Osteoblast (primary cell): ENCODE measurements around the gene CGB1. TPM values are rescaled to one million over a fixed set of nuclear protein-coding genes. Genes with fewer than 3 reads are reported as not detected.
"Not testable (repeated sequence)": the region's sequence is repeated elsewhere in the genome, so short reads cannot be mapped to it uniquely, and the experiment has no call there.

Experiments
- DNase-seq: peaks from one replicate; pipeline ENCODE4 v3.0.0; 2011; ENCODE audit warnings: low spot score, mixed read lengths; ENCODE audit not compliant: insufficient read length; ENCODE audit errors: missing footprints
- H2AFZ ChIP-seq: 2 replicates; pipeline ENCODE4 v1.6.0; 2011; ENCODE audit warnings: mild to moderate bottlenecking, low read length
- H3K27ac ChIP-seq: 2 replicates; pipeline ENCODE4 v1.5.1; 2011; ENCODE audit warnings: mild to moderate bottlenecking, low read depth, low read length, moderate library complexity
- H3K27me3 ChIP-seq: 2 replicates; pipeline ENCODE4 v1.6.0; 2012; ENCODE audit warnings: mild to moderate bottlenecking, control low read depth, inconsistent platforms, low read length, moderate library complexity; ENCODE audit not compliant: insufficient read depth
- H3K36me3 ChIP-seq: 2 replicates; pipeline ENCODE4 v1.5.1; 2011; ENCODE audit warnings: mild to moderate bottlenecking, low read length, control low read depth, moderate library complexity; ENCODE audit not compliant: insufficient read depth
- H3K4me1 ChIP-seq: 2 replicates; pipeline ENCODE4 v1.5.1; 2011; ENCODE audit warnings: mild to moderate bottlenecking, low read length, control low read depth, moderate library complexity; ENCODE audit not compliant: insufficient read depth
- H3K4me2 ChIP-seq: 2 replicates; pipeline ENCODE4 v1.6.0; 2011; ENCODE audit warnings: mild to moderate bottlenecking, low read length; ENCODE audit not compliant: insufficient read depth
- H3K4me3 ChIP-seq: fragments of 200-600 bp; sonication (generic); 3 replicates; pipeline ENCODE4 v1.5.1; 2012; ENCODE audit warnings: mild to moderate bottlenecking, low read length, inconsistent platforms; ENCODE audit not compliant: insufficient read depth
- H3K79me2 ChIP-seq: 2 replicates; pipeline ENCODE4 v1.6.0; 2012; ENCODE audit warnings: mild to moderate bottlenecking, low read length, control low read depth, inconsistent platforms; ENCODE audit not compliant: insufficient read depth
- H3K9me3 ChIP-seq: 2 replicates; pipeline ENCODE4 v1.5.1; 2011; ENCODE audit warnings: low read depth, low read length, control low read depth
- H4K20me1 ChIP-seq: 2 replicates; pipeline ENCODE4 v1.6.0; 2012; ENCODE audit warnings: mild to moderate bottlenecking, low read length, control low read depth; ENCODE audit not compliant: insufficient read depth
- total RNA-seq: library from RNA; depleted of rRNA; stranded (reverse); fragments of >200 nt; gene quantifications from 2 replicates; pipeline ENCODE4 v1.2.3, GENCODE V29; 2012
- TF ChIP-seq, protein P1 (sequence below): IDR thresholded peaks from 2 replicates; pipeline ENCODE4 v1.5.1; 2011; ENCODE audit warnings: mild to moderate bottlenecking, low read depth, low read length, moderate library complexity; ENCODE audit errors: extremely low read depth

CGB1 gene
- total RNA-seq, 1 donor, result not detected

DNA sequence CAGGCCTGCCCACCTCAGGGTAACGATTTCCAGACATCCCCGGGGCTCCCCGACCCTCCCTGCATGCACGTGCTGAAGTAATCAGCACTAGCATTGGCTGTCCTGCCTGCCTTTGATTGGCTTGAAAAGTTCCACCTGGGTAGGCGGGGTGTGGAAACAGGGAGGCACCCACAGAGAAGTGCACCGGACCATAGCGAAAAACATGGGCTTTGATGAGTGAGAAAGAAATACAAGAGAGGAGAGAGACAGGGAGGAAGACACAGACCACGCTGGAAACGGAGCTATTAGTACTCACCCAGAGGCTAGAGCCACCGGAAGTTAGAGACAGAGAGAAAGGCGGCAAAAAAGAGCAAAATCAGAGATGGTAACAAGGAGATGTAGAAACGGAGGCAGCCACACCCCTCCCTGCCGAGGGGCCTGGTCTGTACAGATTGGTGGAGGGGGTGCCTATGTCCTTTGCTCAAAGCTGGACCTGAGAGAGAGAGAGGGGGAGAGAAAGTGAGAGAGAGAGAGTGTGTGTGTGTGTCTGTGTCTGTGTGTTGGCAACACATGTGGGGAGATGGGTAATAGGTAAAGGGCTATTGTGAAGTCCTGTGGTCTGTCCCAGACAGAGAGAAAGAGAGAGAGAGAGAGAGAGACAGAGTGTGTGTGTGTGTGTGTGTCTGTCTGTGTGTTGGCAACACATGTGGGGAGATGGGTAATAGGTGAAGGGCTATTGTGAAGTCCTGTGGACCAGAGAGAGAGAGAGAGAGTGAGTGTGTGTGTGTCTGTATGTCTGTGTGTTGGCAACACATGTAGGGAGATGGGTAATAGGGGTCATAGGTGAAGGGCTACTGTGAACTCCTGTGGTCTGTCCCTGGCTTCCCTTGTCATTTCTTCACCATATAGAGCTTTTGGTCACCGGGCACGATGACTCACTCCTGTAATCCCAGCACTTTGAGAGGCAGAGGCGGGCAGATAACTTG lies 15.5 kb downstream of the CGB1 start:
- TF ChIP-seq, protein P1, sequence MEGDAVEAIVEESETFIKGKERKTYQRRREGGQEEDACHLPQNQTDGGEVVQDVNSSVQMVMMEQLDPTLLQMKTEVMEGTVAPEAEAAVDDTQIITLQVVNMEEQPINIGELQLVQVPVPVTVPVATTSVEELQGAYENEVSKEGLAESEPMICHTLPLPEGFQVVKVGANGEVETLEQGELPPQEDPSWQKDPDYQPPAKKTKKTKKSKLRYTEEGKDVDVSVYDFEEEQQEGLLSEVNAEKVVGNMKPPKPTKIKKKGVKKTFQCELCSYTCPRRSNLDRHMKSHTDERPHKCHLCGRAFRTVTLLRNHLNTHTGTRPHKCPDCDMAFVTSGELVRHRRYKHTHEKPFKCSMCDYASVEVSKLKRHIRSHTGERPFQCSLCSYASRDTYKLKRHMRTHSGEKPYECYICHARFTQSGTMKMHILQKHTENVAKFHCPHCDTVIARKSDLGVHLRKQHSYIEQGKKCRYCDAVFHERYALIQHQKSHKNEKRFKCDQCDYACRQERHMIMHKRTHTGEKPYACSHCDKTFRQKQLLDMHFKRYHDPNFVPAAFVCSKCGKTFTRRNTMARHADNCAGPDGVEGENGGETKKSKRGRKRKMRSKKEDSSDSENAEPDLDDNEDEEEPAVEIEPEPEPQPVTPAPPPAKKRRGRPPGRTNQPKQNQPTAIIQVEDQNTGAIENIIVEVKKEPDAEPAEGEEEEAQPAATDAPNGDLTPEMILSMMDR, result no peak
- no peaks in the 10 kb centered on the region for H3K36me3 ChIP-seq
- H3K4me2 ChIP-seq, result no peak overlapping the region
- H3K4me1 ChIP-seq, result peaks cover 15% of the 10 kb centered on the region
- H2AFZ ChIP-seq, result no peak overlapping the region
- no peak overlapping the region for H3K4me3 ChIP-seq
- peak; percentile 85 for DNase-seq
- H3K27ac ChIP-seq, result no peak overlapping the region
- no peaks in the 10 kb centered on the region for H3K9me3 ChIP-seq
- no peaks in the 10 kb centered on the region for H3K27me3 ChIP-seq
- no peaks in the 10 kb centered on the region for H4K20me1 ChIP-seq
- no peaks in the 10 kb centered on the region for H3K79me2 ChIP-seq

DNA sequence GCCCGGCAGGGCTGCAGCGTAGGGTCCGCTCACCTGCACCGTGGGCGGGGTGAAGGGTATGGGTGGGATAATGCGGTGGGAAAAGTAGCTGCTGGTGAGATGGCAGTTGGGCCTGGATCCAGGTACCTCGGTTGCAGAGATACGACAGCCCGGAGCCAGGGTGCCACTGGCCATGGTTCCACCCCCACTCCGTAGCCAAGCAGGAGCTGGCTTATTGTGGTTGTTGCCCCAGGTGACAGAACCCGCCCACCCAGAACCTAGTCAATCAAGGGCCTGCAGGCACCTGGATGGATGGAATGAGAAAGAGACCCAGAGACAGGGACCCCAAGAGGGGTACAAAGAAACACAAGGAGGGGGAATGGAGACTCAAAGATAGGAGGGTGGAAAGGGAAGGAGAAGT lies 16.4 kb downstream of the CGB1 start:
- no peak overlapping the region for H3K4me2 ChIP-seq
- DNase-seq, result no peak
- TF ChIP-seq, protein P1, result no peak
- H4K20me1 ChIP-seq, result no peaks in the 10 kb centered on the region
- H3K27me3 ChIP-seq, result no peaks in the 10 kb centered on the region
- no peaks in the 10 kb centered on the region for H3K9me3 ChIP-seq
- H3K27ac ChIP-seq, result no peak overlapping the region
- no peak overlapping the region for H2AFZ ChIP-seq
- H3K79me2 ChIP-seq, result no peaks in the 10 kb centered on the region
- H3K4me1 ChIP-seq, result peaks cover 15% of the 10 kb centered on the region
- H3K36me3 ChIP-seq, result peaks cover 7% of the 10 kb centered on the region
- H3K4me3 ChIP-seq, result no peak overlapping the region

DNA sequence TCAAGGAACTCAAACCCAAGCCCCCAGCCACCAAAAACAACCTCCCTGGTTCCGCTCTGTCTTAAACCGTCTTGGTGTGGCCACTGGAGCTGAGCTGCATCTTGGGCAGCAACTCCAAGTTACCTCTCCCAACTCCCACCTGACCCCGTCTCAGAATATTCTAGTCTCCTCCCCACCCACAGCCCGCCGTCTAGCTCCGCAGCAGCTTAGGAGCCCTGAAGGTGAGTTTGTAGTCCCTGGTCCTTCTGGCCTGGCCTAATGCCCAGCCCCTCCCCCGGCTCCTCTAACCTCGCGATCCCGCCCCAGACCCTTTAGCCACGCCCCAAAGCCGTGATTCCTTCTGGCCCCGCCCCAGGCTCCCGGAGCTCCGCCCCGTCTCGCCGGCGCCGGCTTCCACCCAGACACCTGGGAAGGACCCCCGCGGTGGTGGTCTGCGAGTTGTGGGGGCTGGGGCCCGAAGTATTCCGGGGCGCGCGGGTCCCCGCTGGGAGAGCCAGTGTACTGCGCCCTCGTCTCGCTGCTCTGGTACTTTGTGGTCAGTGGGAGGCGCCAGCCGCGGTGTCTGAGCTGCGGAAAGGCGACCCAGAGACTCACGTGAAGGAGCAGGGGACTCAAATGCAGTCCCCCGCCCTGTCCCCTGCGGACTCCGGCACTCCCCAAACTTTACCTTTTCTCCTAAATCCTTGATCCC lies 17.3 kb downstream of the CGB1 start:
- H3K36me3 ChIP-seq, result peaks cover 13% of the 10 kb centered on the region
- TF ChIP-seq, protein P1, result peak; percentile 13
- no peak overlapping the region for H3K27ac ChIP-seq
- H3K79me2 ChIP-seq, result no peaks in the 10 kb centered on the region
- H3K4me2 ChIP-seq, result peak overlapping the region; percentile 77
- no peaks in the 10 kb centered on the region for H3K27me3 ChIP-seq
- H4K20me1 ChIP-seq, result no peaks in the 10 kb centered on the region
- DNase-seq, result peak; percentile 94
- H3K9me3 ChIP-seq, result no peaks in the 10 kb centered on the region
- H2AFZ ChIP-seq, result peak overlapping the region; percentile 72
- H3K4me1 ChIP-seq, result peaks cover 15% of the 10 kb centered on the region
- H3K4me3 ChIP-seq, result peak overlapping the region; percentile 70

DNA sequence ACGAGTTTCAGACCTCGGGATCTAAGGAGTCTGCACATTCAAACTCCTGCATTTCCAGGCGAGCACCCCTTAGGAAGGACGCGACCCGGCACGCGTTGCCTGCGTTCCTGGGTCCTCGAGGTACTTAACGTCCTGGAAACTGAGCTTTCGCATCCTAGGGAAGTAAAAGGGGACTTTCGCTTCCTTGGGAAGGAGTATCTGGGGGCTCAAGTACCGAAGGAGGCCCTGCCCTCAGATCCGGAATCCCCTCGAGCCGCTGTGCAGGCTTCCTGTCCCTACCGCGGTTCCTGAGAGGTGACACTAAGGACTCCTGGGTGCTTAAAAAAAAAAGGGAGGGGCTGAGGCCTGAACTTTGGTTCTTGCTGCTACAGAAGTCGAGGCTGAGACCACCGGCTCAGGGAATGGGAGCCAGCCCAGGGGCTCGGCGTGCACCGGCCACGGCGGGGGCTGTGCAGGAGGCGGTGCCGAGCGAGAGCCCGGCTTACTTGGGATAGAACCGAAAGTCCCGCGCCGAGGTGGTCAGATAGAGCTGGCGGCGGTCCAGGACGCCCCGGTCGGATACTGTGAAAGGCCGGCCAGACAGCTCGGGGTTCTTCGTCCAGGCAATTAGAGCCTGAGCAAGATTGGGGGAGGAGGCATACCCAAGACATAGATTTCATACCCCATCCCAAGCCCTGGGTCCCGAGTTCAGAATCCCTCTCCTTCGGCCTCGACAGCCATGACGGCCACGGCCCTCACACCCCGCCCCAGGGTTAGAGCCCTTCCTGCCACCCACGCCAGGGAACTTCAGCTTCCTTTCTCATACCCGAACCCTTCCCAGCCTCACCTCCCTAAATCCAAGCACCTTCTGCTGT lies 18.1 kb downstream of the CGB1 start:
- not testable (repeated sequence) for H3K27me3 ChIP-seq, H4K20me1 ChIP-seq, H3K79me2 ChIP-seq, H3K9me3 ChIP-seq, H3K27ac ChIP-seq
- H3K4me1 ChIP-seq, result peaks cover 15% of the 10 kb centered on the region
- peak; percentile 72 for DNase-seq
- peaks cover 13% of the 10 kb centered on the region for H3K36me3 ChIP-seq
- H3K4me2 ChIP-seq, result peak overlapping the region; percentile 77
- H3K4me3 ChIP-seq, result peak overlapping the region; percentile 70
- peak overlapping the region; percentile 72 for H2AFZ ChIP-seq
